ENCODE measurements around the gene UBAC2. TPM values are rescaled to one million over a fixed set of nuclear protein-coding genes. Genes with fewer than 3 reads are reported as not detected.
"Not testable (repeated sequence)": the region's sequence is repeated elsewhere in the genome, so short reads cannot be mapped to it uniquely, and the experiment has no call there.

UBAC2 gene
- total and polyA plus RNA-seq, 4 donors, result 32.9 to 42.3 (median 35.3) TPM

- not testable (repeated sequence) for H3K4me3 ChIP-seq (ENCODE audit: low read depth in 1 of 3, low read length in 3 of 3); H3K9me3 ChIP-seq (ENCODE audit: control insufficient read depth in 4 of 4, low read length in 3 of 4); H3K27ac ChIP-seq (ENCODE audit: low read depth in 1 of 2, low read length in 2 of 2); H3K27me3 ChIP-seq (ENCODE audit: control insufficient read depth in 4 of 4, insufficient read depth in 4 of 4, low read length in 3 of 4); H3K4me1 ChIP-seq (ENCODE audit: control insufficient read depth in 4 of 4, insufficient read depth in 4 of 4, low read length in 3 of 4); H3K9ac ChIP-seq (ENCODE audit: low read depth in 1 of 2, low read length in 2 of 2); DNase-seq (ENCODE audit: low spot score); H3K36me3 ChIP-seq (ENCODE audit: control insufficient read depth in 4 of 4, insufficient read depth in 3 of 4, low read depth in 1 of 4, low read length in 3 of 4)
- WGBS, result 87% methylated on average over 13 of the region's 13 CpGs
Measured at GRCh38 chr13:99410646-99411475, 210.2 kb downstream of the UBAC2 start.

- Histone ChIP-seq H3K9ac (ENCODE audit: low read depth in 1 of 2, low read length in 2 of 2) (no peak overlapping the region), H3K27me3 (ENCODE audit: control insufficient read depth in 4 of 4, insufficient read depth in 4 of 4, low read length in 3 of 4) (no peaks in the 10 kb centered on the region)
- 74% methylated on average over 1 of the region's 1 CpG for WGBS
Measured at GRCh38 chr13:99412856-99413255, 212.2 kb downstream of the UBAC2 start.

GRCh38 chr13:99414048-99414995 is 213.7 kb downstream of the UBAC2 start:
- 77% methylated on average over 15 of the region's 15 CpGs for WGBS
- no peaks in the 10 kb centered on the region for H3K36me3 ChIP-seq (ENCODE audit: control insufficient read depth in 4 of 4, insufficient read depth in 3 of 4, low read depth in 1 of 4, low read length in 3 of 4)
- DNase-seq (ENCODE audit: low spot score), result no peak
- no peak overlapping the region for H3K4me3 ChIP-seq (ENCODE audit: low read depth in 1 of 3, low read length in 3 of 3)
- H3K27ac ChIP-seq (ENCODE audit: low read depth in 1 of 2, low read length in 2 of 2), result no peak overlapping the region
- TF ChIP-seq RXRA (IDR thresholded peaks at IDR 0.05) (no peak), ATF3 (IDR thresholded peaks at IDR 0.05) (no peak)
- no peak overlapping the region for H3K9ac ChIP-seq (ENCODE audit: low read depth in 1 of 2, low read length in 2 of 2)
- H3K27me3 ChIP-seq (ENCODE audit: control insufficient read depth in 4 of 4, insufficient read depth in 4 of 4, low read length in 3 of 4), result no peaks in the 10 kb centered on the region
- no peaks in the 10 kb centered on the region for H3K4me1 ChIP-seq (ENCODE audit: control insufficient read depth in 4 of 4, insufficient read depth in 4 of 4, low read length in 3 of 4)
- H3K9me3 ChIP-seq (ENCODE audit: control insufficient read depth in 4 of 4, low read length in 3 of 4), result no peaks in the 10 kb centered on the region

More at GRCh38 chr13:99412856-99413255, 212.2 kb downstream of the UBAC2 start:
- Histone ChIP-seq H3K9me3 (ENCODE audit: control insufficient read depth in 4 of 4, low read length in 3 of 4) (no peaks in the 10 kb centered on the region), H3K27ac (ENCODE audit: low read depth in 1 of 2, low read length in 2 of 2) (no peak overlapping the region), H3K4me1 (ENCODE audit: control insufficient read depth in 4 of 4, insufficient read depth in 4 of 4, low read length in 3 of 4) (no peaks in the 10 kb centered on the region), H3K4me3 (ENCODE audit: low read depth in 1 of 3, low read length in 3 of 3) (no peak overlapping the region), H3K36me3 (ENCODE audit: control insufficient read depth in 4 of 4, insufficient read depth in 3 of 4, low read depth in 1 of 4, low read length in 3 of 4) (no peaks in the 10 kb centered on the region)
- no peak for DNase-seq (ENCODE audit: low spot score)
- no peak for TF ChIP-seq HNF4G (IDR thresholded peaks at IDR 0.05)
- TF ChIP-seq EGR1 (IDR thresholded peaks at IDR 0.05; ENCODE audit: low read depth in 2 of 2), result no peak
- TF ChIP-seq YY1 (IDR thresholded peaks at IDR 0.05), result no peak
- TF ChIP-seq RAD21 (IDR thresholded peaks at IDR 0.05), result no peak
- TF ChIP-seq RXRA (IDR thresholded peaks at IDR 0.05), result no peak
- no peak for TF ChIP-seq ZBTB33 (IDR thresholded peaks at IDR 0.05)
- no peak for TF ChIP-seq ATF3 (IDR thresholded peaks at IDR 0.05)
- no peak for TF ChIP-seq FOXA1 (IDR thresholded peaks at IDR 0.05)
- TF ChIP-seq MAX (IDR thresholded peaks at IDR 0.05), result no peak
- TF ChIP-seq NR2F2 (IDR thresholded peaks at IDR 0.05), result no peak
- TF ChIP-seq JUND (IDR thresholded peaks at IDR 0.05), result no peak
